A673 (cell line): Measurements from ENCODE around the gene KLHL30.
"Not testable (repeated sequence)": the region's sequence is repeated elsewhere in the genome, so short reads cannot be mapped to it uniquely, and the experiment has no call there.

Experiments
- CTCF ChIP-seq: fragments of 300-800, 200-600 bp; sonication (generic); conservative IDR thresholded peaks from 2 replicates; pipeline ENCODE4 v1.5.1; 2017; ENCODE audit warnings: low read depth, mild to moderate bottlenecking, antibody characterized with exemption, low read length, moderate library complexity, mixed read lengths
- EZH2 ChIP-seq: fragments of 200-600 bp; sonication (generic); IDR thresholded peaks from 2 replicates; pipeline ENCODE4 v1.6.1; 2017; ENCODE audit warnings: borderline replicate concordance, low read depth, mild to moderate bottlenecking, mixed read lengths, antibody characterized with exemption, low read length; ENCODE audit not compliant: poor library complexity, severe bottlenecking

DNA sequence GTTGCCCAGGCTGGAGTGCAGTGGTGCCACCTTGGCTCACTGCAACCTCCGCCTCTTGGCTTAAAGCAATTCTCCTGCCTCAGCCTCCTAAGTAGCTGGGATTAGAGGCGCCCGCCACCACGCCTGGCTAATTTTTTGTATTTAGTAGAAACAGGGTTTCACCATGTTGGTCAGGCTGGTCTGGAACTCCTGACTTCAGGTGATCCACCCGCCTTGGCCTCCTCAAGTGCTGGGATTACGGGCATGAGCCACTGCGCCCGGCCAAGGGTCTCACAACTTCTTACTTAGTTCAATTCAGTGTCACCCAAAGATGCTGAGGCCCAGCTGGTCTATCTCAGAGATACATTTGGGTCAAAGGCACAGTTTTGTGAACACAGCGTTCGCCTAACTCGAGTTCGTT, 22.8 kb upstream of the KLHL30 start:
- not testable (repeated sequence) for TF ChIP-seq CTCF, EZH2
